ENCODE results near the gene CNST.

GRCh38 chr1:246642719-246643118 lies 76.5 kb downstream of the CNST start:
- TF ChIP-seq, protein P1, sequence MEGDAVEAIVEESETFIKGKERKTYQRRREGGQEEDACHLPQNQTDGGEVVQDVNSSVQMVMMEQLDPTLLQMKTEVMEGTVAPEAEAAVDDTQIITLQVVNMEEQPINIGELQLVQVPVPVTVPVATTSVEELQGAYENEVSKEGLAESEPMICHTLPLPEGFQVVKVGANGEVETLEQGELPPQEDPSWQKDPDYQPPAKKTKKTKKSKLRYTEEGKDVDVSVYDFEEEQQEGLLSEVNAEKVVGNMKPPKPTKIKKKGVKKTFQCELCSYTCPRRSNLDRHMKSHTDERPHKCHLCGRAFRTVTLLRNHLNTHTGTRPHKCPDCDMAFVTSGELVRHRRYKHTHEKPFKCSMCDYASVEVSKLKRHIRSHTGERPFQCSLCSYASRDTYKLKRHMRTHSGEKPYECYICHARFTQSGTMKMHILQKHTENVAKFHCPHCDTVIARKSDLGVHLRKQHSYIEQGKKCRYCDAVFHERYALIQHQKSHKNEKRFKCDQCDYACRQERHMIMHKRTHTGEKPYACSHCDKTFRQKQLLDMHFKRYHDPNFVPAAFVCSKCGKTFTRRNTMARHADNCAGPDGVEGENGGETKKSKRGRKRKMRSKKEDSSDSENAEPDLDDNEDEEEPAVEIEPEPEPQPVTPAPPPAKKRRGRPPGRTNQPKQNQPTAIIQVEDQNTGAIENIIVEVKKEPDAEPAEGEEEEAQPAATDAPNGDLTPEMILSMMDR (conservative IDR thresholded peaks at IDR 0.05), result no peak
- no peak for TF ChIP-seq ZFX (IDR thresholded peaks at IDR 0.05)
